Stomach smooth muscle (tissue), 2 donors: ENCODE results near the gene NEK7.

ENCODE experiments used
- H3K27ac ChIP-seq: one replicate; pipeline ENCODE4 v1.7.0; 2013; ENCODE audit warnings: mild to moderate bottlenecking, low read length, inconsistent platforms
- H3K27me3 ChIP-seq, 2 donors: one replicate each; pipeline ENCODE4 v1.7.0; 2013; ENCODE audit warnings: low read length in 2 of 2; ENCODE audit not compliant: insufficient read depth in 2 of 2, control insufficient read depth in 1 of 2
- H3K36me3 ChIP-seq, 2 donors: one replicate each; pipeline ENCODE4 v1.7.0; 2013; ENCODE audit warnings: low read length in 2 of 2; ENCODE audit not compliant: control insufficient read depth in 2 of 2, insufficient read depth in 2 of 2
- H3K4me1 ChIP-seq: one replicate; pipeline ENCODE4 v1.7.0; 2013; ENCODE audit warnings: low read length; ENCODE audit not compliant: control insufficient read depth, insufficient read depth
- H3K4me3 ChIP-seq, 2 donors: one replicate each; pipeline ENCODE4 v1.7.0; 2013; ENCODE audit warnings: low read length in 2 of 2
- H3K9ac ChIP-seq, 2 donors: one replicate each; pipeline ENCODE4 v1.7.0; 2013; ENCODE audit warnings: low read length in 2 of 2, mild to moderate bottlenecking in 1 of 2
- H3K9me3 ChIP-seq, 2 donors: one replicate each; pipeline ENCODE4 v1.7.0; 2013; ENCODE audit warnings: low read length in 2 of 2; ENCODE audit not compliant: control insufficient read depth in 2 of 2
- donor health status: healthy.
- donor health status: Pancreatic carcinoma.

The NEK7 gene

DNA sequence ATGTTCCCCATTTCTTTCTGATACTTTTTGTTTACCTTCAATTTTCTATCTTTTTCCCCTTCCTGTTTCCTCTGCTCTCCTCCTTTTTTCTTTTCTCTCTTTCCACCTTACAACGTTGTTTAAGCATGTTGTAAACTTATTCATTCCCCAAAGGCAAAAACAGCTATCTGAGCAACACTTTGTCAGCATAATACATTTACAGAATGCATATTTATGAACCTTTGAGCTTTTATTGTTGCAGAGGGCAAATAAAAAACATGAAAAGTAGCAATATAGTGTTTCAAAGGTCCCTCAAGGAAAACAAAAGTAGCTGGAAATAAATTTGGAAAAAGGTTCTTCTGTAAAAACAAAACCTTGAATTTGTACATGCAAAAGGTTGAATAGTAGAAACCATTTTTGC is 214.2 kb downstream of the NEK7 start:
- Histone ChIP-seq H3K4me1 (no peaks in the 10 kb centered on the region), H3K36me3 (no peaks in the 10 kb centered on the region), H3K27me3 (peaks cover 0 to 3% of the 10 kb centered on the region in 2 donors), H3K27ac (no peak overlapping the region), H3K9me3 (peaks cover 0 to 3% of the 10 kb centered on the region in 2 donors), H3K9ac (no peak overlapping the region), H3K4me3 (no peak overlapping the region)
